ENCODE data around the gene ZNF473.

The ZNF473 gene

DNA sequence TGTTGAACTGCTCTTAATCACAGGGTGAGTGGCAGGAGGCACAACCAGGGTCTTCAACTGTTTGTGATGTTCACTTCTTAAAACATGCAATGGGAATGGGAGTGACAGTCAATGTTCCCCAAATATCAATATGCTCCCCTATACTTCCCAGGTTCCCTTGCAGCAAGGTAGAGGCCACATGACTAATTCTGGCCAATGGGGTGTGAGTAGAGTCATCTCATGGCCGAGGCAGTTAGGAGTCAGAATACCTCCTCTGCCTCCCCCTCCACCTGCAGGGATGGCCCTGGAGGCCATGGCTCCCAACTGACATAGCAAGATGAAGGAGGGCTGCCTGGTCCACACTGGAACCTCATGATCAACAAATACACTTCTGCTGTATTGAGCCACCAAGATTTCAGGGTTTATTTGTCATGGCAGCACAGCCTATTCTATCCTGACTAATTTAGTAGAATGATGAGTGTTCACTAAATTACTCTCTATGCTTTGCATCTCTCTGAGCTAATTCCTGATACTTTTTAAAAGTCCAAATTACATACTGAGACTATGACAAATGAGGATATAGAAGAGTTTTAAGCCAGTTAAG is 9.5 kb upstream of the ZNF473 start:
- no peak for TF ChIP-seq CTCF (IDR thresholded peaks at IDR 0.05; ENCODE audit: insufficient read depth, low read depth, low read length, missing control alignments)
- no peak overlapping the region for H3K4me3 ChIP-seq (ENCODE audit: low read depth, low read length)
- no peak for DNase-seq (ENCODE audit: low read depth)

GRCh38 chr19:50020481-50020880 is 5.3 kb upstream of the ZNF473 start:
- no peak for TF ChIP-seq CTCF (IDR thresholded peaks at IDR 0.05; ENCODE audit: insufficient read depth, low read depth, low read length, missing control alignments)
- H3K4me3 ChIP-seq (ENCODE audit: low read depth, low read length): no peak overlapping the region
- DNase-seq (ENCODE audit: low read depth): no peak

- no peak for TF ChIP-seq CTCF (IDR thresholded peaks at IDR 0.05; ENCODE audit: insufficient read depth, low read depth, low read length, missing control alignments)
- no peak for DNase-seq (ENCODE audit: low read depth)
- no peak overlapping the region for H3K4me3 ChIP-seq (ENCODE audit: low read depth, low read length)
These were observed 3.0 kb upstream of the ZNF473 start for GRCh38 chr19:50022823-50023222.

DNA sequence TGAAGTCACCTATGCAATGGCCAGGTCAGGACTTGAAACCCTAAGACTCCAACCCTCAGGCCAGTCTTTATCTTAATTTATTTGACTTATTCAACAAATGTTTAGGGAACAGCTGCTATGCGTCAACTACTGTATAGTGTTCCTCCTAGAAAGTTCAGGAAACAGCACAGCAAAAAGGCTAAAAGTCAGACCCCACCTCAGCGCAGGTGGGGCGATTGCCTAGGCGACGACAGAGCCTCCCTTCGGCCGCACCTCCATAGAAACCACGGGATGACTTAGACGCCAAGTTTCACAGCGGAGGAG is 1.1 kb upstream of the ZNF473 start:
- no peak for TF ChIP-seq CTCF (IDR thresholded peaks at IDR 0.05; ENCODE audit: insufficient read depth, low read depth, low read length, missing control alignments)
- DNase-seq (ENCODE audit: low read depth): no peak
- H3K4me3 ChIP-seq (ENCODE audit: low read depth, low read length): peak overlapping the region; percentile 90

DNA sequence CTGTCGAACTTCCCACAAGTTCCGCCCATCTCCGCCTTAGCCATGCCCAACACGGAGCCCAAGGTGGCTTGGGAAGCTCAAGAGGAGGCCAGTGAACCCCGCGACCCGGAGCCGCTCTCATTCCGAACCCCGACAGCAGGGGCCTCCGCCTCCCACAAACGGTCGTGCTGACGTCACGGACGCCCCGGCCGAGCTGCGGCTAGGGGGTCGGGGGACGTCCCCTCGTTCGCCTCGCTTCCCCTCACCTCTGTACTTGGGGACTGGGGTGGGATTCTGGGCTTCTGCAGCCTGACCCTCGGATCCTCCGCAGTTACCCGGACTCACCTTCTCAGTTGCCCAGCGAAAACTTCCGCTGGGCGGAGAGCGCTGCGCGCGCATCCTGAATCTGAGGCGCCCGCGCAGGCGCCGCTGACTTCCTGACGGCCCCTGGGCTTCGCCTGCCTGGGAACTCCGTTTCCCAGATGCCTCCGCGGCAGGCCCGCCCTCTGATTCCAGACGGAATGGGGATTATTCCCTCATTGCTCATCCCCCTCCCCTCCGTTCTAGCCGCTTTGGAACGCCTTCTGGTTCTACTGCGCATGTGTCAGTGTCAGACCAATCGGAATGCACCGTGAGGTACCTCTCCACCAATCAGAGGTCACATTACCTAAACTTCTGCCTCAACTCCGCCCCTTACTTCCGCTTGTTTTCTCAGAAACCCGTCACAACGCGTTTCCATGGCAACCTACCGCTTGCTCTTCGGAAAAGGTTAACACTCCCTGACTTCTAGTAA is 597 bp upstream of the ZNF473 start, which contains the start of gene VRK3:
Gene VRK3 (minus strand): TSS at position 351 of the 772 bp plus-strand sequence. CDS start 9,210 bp downstream, outside the sequence.
- peak; percentile 31 for TF ChIP-seq CTCF (IDR thresholded peaks at IDR 0.05; ENCODE audit: insufficient read depth, low read depth, low read length, missing control alignments)
- peak within 1 kb of the TSS; percentile 93 for H3K4me3 ChIP-seq (ENCODE audit: low read depth, low read length)
- DNase-seq (ENCODE audit: low read depth): peak; percentile 100

DNA sequence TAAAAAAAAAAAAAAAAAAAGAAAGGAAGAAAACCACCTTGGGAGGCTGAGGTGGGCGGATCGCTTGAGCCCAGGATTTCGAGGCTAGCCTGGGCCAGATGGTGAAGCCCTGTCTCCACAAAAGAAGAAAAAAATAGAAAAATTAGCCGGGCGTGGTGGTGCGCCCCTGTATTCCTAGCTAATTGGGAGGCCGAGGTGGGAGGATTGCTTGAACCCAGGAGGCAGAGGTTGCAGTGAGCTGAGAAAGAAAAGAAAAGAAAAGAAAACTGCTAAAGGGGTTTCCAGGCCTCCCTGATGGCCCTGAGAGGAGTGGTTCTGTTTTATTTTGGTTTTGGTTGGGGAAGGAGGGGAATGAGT is 723 bp downstream of the ZNF473 start:
- peak overlapping the region; percentile 93 for H3K4me3 ChIP-seq (ENCODE audit: low read depth, low read length)
- DNase-seq (ENCODE audit: low read depth): no peak
- TF ChIP-seq CTCF (IDR thresholded peaks at IDR 0.05; ENCODE audit: insufficient read depth, low read depth, low read length, missing control alignments): no peak

DNA sequence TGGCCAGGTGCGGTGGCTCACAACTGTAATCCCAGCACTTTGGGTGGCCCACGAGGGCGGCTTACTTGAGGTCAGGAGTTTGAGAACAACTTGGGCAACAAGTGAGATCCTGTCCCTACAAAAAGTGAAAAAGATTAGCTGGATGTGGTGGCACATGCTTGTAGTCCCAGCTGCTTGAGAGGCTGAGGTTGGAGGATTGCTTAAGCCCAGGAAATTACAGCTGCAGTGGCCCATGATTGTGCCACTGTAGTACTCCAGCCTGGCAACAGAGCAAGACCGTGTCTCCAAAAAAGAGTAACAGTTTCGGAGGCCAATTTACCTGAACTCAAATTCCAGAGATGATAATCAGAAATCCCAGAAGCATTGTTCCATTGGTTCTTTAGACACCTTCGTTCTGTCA is 4.4 kb downstream of the ZNF473 start:
- DNase-seq (ENCODE audit: low read depth): no peak
- no peak for TF ChIP-seq CTCF (IDR thresholded peaks at IDR 0.05; ENCODE audit: insufficient read depth, low read depth, low read length, missing control alignments)
- H3K4me3 ChIP-seq (ENCODE audit: low read depth, low read length): no peak overlapping the region
